HG03039 (cell line): ENCODE results near the gene CYB5R4.
"Not testable (repeated sequence)": the region's sequence is repeated elsewhere in the genome, so short reads cannot be mapped to it uniquely, and the experiment has no call there.

ENCODE experiments used
- ATAC-seq: cut with Tn5 transposase; IDR thresholded peaks from one replicate; pipeline ENCODE4 v1.9.1; 2021; ENCODE audit warnings: mild to moderate bottlenecking, moderate library complexity; ENCODE audit not compliant: unreplicated experiment

CYB5R4 gene

GRCh38 chr6:83907623-83908390 lies 48.3 kb downstream of the CYB5R4 start:
- not testable (repeated sequence) for ATAC-seq

GRCh38 chr6:83908813-83909212 lies 49.3 kb downstream of the CYB5R4 start:
- no peak for ATAC-seq

GRCh38 chr6:83911278-83911677 lies 51.8 kb downstream of the CYB5R4 start:
- no peak for ATAC-seq

- ATAC-seq, result no peak
Measured at GRCh38 chr6:83914953-83915352, 55.5 kb downstream of the CYB5R4 start.

- no peak for ATAC-seq
Measured at GRCh38 chr6:83917001-83917400, 57.5 kb downstream of the CYB5R4 start.

GRCh38 chr6:83920017-83920416 lies 60.5 kb downstream of the CYB5R4 start:
- no peak for ATAC-seq

GRCh38 chr6:83921315-83921714 lies 61.8 kb downstream of the CYB5R4 start:
- ATAC-seq, result no peak

GRCh38 chr6:83927470-83927869 lies 68.0 kb downstream of the CYB5R4 start:
- no peak for ATAC-seq

GRCh38 chr6:83928286-83928685 lies 68.8 kb downstream of the CYB5R4 start:
- no peak for ATAC-seq

- ATAC-seq, result not testable (repeated sequence)
Measured at GRCh38 chr6:83946201-83946833, 86.8 kb downstream of the CYB5R4 start.

- not testable (repeated sequence) for ATAC-seq
Measured at GRCh38 chr6:83947983-83948382, 88.5 kb downstream of the CYB5R4 start.

- no peak for ATAC-seq
Measured at GRCh38 chr6:83948851-83949250, 89.4 kb downstream of the CYB5R4 start.

- not testable (repeated sequence) for ATAC-seq
Measured at GRCh38 chr6:83951423-83951822, 91.9 kb downstream of the CYB5R4 start.

- no peak for ATAC-seq
Measured at GRCh38 chr6:83952830-83953229, 93.3 kb downstream of the CYB5R4 start.

GRCh38 chr6:83954371-83954770 lies 94.9 kb downstream of the CYB5R4 start:
- ATAC-seq, result no peak

GRCh38 chr6:83958241-83958685 lies 98.8 kb downstream of the CYB5R4 start:
- no peak for ATAC-seq

- ATAC-seq, result no peak
Measured at GRCh38 chr6:83960664-83961063, 101.2 kb downstream of the CYB5R4 start.

- ATAC-seq, result peak; percentile 91
Measured at GRCh38 chr6:83962582-83962981, 103.1 kb downstream of the CYB5R4 start.

GRCh38 chr6:83966539-83966938 lies 107.0 kb downstream of the CYB5R4 start:
- ATAC-seq, result no peak

- ATAC-seq, result no peak
Measured at GRCh38 chr6:83970582-83970981, 111.1 kb downstream of the CYB5R4 start.

- no peak for ATAC-seq
Measured at GRCh38 chr6:83974409-83975050, 115.0 kb downstream of the CYB5R4 start.
